GM12865 (cell line): ENCODE data around the gene C1orf21.

Experiments used
- DNase-seq: peaks from one replicate; pipeline ENCODE4 v3.0.0; 2010; ENCODE audit warnings: low read depth
- H3K4me3 ChIP-seq: 2 replicates; pipeline ENCODE4 v1.5.1; 2011; ENCODE audit warnings: mild to moderate bottlenecking, low read depth, low read length, control low read depth
- CTCF ChIP-seq: IDR thresholded peaks from 2 replicates; pipeline ENCODE4 v1.5.1; 2011; ENCODE audit warnings: low read length, control low read depth, low read depth, inconsistent platforms; ENCODE audit not compliant: insufficient read depth; ENCODE audit errors: missing control alignments

Gene C1orf21

GRCh38 chr1:184356891-184357290 is 29.9 kb upstream of the C1orf21 start:
- no peak for TF ChIP-seq CTCF
- DNase-seq: no peak
- no peak overlapping the region for H3K4me3 ChIP-seq

GRCh38 chr1:184358256-184358655 is 28.6 kb upstream of the C1orf21 start:
- no peak for DNase-seq
- no peak overlapping the region for H3K4me3 ChIP-seq
- TF ChIP-seq CTCF: no peak

- DNase-seq: peak; percentile 51
- TF ChIP-seq CTCF: no peak
- H3K4me3 ChIP-seq: no peak overlapping the region
Measured at GRCh38 chr1:184359909-184360308, 26.9 kb upstream of the C1orf21 start.

- TF ChIP-seq CTCF: no peak
- no peak overlapping the region for H3K4me3 ChIP-seq
- no peak for DNase-seq
Measured at GRCh38 chr1:184362876-184363275, 24.0 kb upstream of the C1orf21 start.

- H3K4me3 ChIP-seq: no peak overlapping the region
- TF ChIP-seq CTCF: no peak
- DNase-seq: no peak
Measured at GRCh38 chr1:184365699-184366098, 21.1 kb upstream of the C1orf21 start.

- no peak overlapping the region for H3K4me3 ChIP-seq
- no peak for TF ChIP-seq CTCF
Measured at GRCh38 chr1:184366997-184367396, 19.8 kb upstream of the C1orf21 start.

GRCh38 chr1:184367427-184368038 is 19.3 kb upstream of the C1orf21 start:
- no peak overlapping the region for H3K4me3 ChIP-seq
- TF ChIP-seq CTCF: no peak
- no peak for DNase-seq

More at GRCh38 chr1:184366997-184367396, 19.8 kb upstream of the C1orf21 start:
- DNase-seq: no peak
